K562 (cell line): ENCODE results near the gene IL20. TPM values are rescaled to one million over a fixed set of nuclear protein-coding genes. Genes with fewer than 3 reads are reported as not detected.

Experiments
- ARID2 ChIP-seq: fragments of 450-650 bp; IDR thresholded peaks from 2 replicates; pipeline ENCODE4 v1.6.1; 2017; ENCODE audit warnings: antibody characterized with exemption, mild to moderate bottlenecking
- ATF4 ChIP-seq: fragments of 450-650 bp; formaldehyde crosslinking; IDR thresholded peaks from 2 replicates; pipeline ENCODE4 v1.4.0; 2022; ENCODE audit warnings: mild to moderate bottlenecking, moderate library complexity
- BRF1 ChIP-seq: IDR thresholded peaks from 3 replicates; pipeline ENCODE4 v1.6.1; 2011; ENCODE audit warnings: borderline replicate concordance, mild to moderate bottlenecking; ENCODE audit not compliant: insufficient read length; ENCODE audit errors: extremely low read depth
- E2F1 ChIP-seq: sonication (generic); formaldehyde crosslinking; IDR thresholded peaks from 2 replicates; pipeline ENCODE4 v1.8.1; 2023; ENCODE audit warnings: mild to moderate bottlenecking, missing genetic modification reagents, moderate library complexity
- FOXK2 ChIP-seq, 2 experiments: fragments of 450-650 bp; IDR thresholded peaks in 1 of 2; conservative IDR thresholded peaks in 1 of 2; 2 replicates each; pipeline ENCODE4 v1.6.1; 2016; ENCODE audit warnings: low read depth in 2 of 2, mild to moderate bottlenecking in 1 of 2
- NR0B1 ChIP-seq: fragments of 450-650 bp; IDR thresholded peaks from one replicate; pipeline ENCODE4 v1.6.1; 2018; ENCODE audit warnings: mild to moderate bottlenecking, moderate library complexity; ENCODE audit not compliant: partially characterized antibody
- PRDM10 ChIP-seq: fragments of 450-650 bp; IDR thresholded peaks from 2 replicates; pipeline ENCODE4 v1.6.1; 2018; ENCODE audit not compliant: partially characterized antibody
- SMC3 ChIP-seq: conservative IDR thresholded peaks from 2 replicates; pipeline ENCODE4 v1.6.1; 2011; ENCODE audit warnings: low read depth, low read length, improper control_type of control experiment; ENCODE audit not compliant: insufficient read depth
- SRSF9 ChIP-seq: fragments of 200-400 bp; formaldehyde crosslinking; IDR thresholded peaks from 2 replicates; pipeline ENCODE4 v1.6.1; 2017; ENCODE audit warnings: low read depth, low read length, borderline replicate concordance
- TARDBP ChIP-seq: fragments of 450-650 bp; IDR thresholded peaks from 2 replicates; pipeline ENCODE4 v1.6.1; 2016
- ZC3H4 ChIP-seq: sonication (generic); formaldehyde crosslinking; IDR thresholded peaks from 2 replicates; pipeline ENCODE4 v1.9.0; 2021; ENCODE audit warnings: missing genetic modification reagents, borderline replicate concordance
- ZMIZ1 ChIP-seq, 2 experiments: fragments of 150-350 bp in 1 of 2; IDR thresholded peaks; 2 replicates each; pipeline ENCODE4 v1.6.1; 2012 to 2016; ENCODE audit warnings: low read depth in 2 of 2, low read length in 2 of 2, mild to moderate bottlenecking in 1 of 2, moderate library complexity in 1 of 2
- polyA plus RNA-seq, 8 experiments: library from polyadenylated mRNA; depleted of rRNA in 4 of 8; stranded (reverse) in 5 of 8; unstranded in 3 of 8; fragments of >200 nt; fragmentation: Nextera tagmentation in 2 of 8; fragmentation: Illumina TruSeq in 1 of 8; extraction: Ambion mirVana in 2 of 8; extraction: Trizol in 1 of 8; gene quantifications; 2 replicates each; pipeline versions ENCODE4 v1.2.1 to v1.2.3, GENCODE V29; 2011 to 2014; ENCODE audit warnings: inconsistent platforms in 1 of 8, missing spikeins in 1 of 8
- total RNA-seq, 7 experiments: library from RNA; depleted of rRNA in 6 of 7; stranded (reverse); fragments of >200 nt in 6 of 7; fragmentation: Illumina TruSeq in 2 of 7; extraction: Trizol in 2 of 7; gene quantifications; 2 replicates each; pipeline versions ENCODE4 v1.2.1 to v1.2.3, GENCODE V29; 2011 to 2021; ENCODE audit warnings: low replicate concordance in 1 of 7

IL20 gene
- total and polyA plus RNA-seq, 9 of the 15 experiments (the other 6 are each of a cell fraction or from before 2014, with no cell fraction given): not detected

- no peak for TF ChIP-seq FOXK2 (conservative IDR thresholded peaks at IDR 0.05 in 1 of 2, IDR thresholded peaks at IDR 0.05 in 1 of 2; ENCODE audit: low read depth in 2 of 2)
- no peak for TF ChIP-seq NR0B1
- TF ChIP-seq TARDBP: peak; percentile 65; the same call in 1 of the 2 replicates
- peak; percentile 53 for TF ChIP-seq E2F1 (CRISPR knock-in tag)
- peak; percentile 74 for TF ChIP-seq SMC3
- TF ChIP-seq ZMIZ1 (IDR thresholded peaks at IDR 0.05; ENCODE audit: low read depth in 2 of 2, low read length in 2 of 2): 0 out of 4 replicates have a peak, but pooled peaks of 1 of the 2 experiments have one; percentile 41
- TF ChIP-seq PRDM10: no peak
- no peak for TF ChIP-seq BRF1
- 0 out of 2 replicates have a peak, but pooled peaks have one; percentile 19 for TF ChIP-seq ATF4 (CRISPR knock-in tag)
- no peak for TF ChIP-seq ZC3H4 (CRISPR knock-in tag)
- TF ChIP-seq ARID2: 0 out of 2 replicates have a peak, but pooled peaks have one; percentile 31
- no peak for TF ChIP-seq SRSF9
Measured at GRCh38 chr1:206864939-206865671, at the start of gene IL20 (continued).
